ENCODE results near the gene UBE3B.

UBE3B gene

GRCh38 chr12:109566424-109566823 lies 89.0 kb downstream of the UBE3B start:
- peaks cover 37% of the 10 kb centered on the region; the same call in 1 of the 2 replicates for H3K36me3 ChIP-seq (ENCODE audit: insufficient read depth, low read length)

DNA sequence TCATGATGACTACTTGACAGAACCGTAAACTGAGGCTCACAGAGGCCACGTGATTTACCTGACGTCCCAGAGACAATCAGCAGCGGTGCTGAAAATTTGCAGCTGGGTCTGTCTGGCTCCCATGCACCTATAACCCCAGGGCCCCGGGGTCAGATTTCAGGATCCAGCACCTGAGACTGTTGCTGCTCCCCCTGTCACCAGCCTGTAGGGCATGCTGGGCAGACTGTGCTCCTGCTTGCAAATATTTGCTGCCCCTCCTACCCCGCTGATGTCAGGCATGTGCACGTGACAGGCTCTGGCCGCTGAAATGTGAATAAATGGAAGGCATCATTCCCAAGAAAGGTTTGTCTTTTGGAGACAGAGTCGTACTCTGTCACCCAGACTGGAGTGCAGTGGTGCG lies 89.9 kb downstream of the UBE3B start:
- Histone ChIP-seq H3K27me3 (ENCODE audit: insufficient read depth, low read length, poor library complexity, severe bottlenecking) (no peaks in the 10 kb centered on the region), H3K9me3 (ENCODE audit: insufficient read depth, low read depth, low read length) (no peaks in the 10 kb centered on the region), H2AFZ (ENCODE audit: low read length) (no peak overlapping the region), H3K4me1 (ENCODE audit: insufficient read depth, low read length, poor library complexity, severe bottlenecking) (peaks cover 14% of the 10 kb centered on the region), H3K4me2 (ENCODE audit: low read depth, low read length, poor library complexity, severe bottlenecking) (no peak overlapping the region), H3K9me2 (replicated peaks; ENCODE audit: low read depth, low read length) (no peaks in the 10 kb centered on the region), H3F3A (ENCODE audit: low read depth) (no peaks in the 10 kb centered on the region), H3K36me3 (ENCODE audit: insufficient read depth, low read length) (peaks cover 28% of the 10 kb centered on the region; the same call in 1 of the 2 replicates), H3K9ac (ENCODE audit: low read depth, low read length, poor library complexity, severe bottlenecking) (no peak overlapping the region), H4K20me1 (ENCODE audit: insufficient read depth, low read length, poor library complexity, severe bottlenecking) (no peaks in the 10 kb centered on the region), H3K79me2 (ENCODE audit: insufficient read depth, low read length) (peaks cover 17% of the 10 kb centered on the region; the same call in 1 of the 2 replicates), H3K4me3 (ENCODE audit: low read length, poor library complexity, severe bottlenecking) (no peak overlapping the region)
- TF ChIP-seq EZH2phosphoT487 (IDR thresholded peaks at IDR 0.05; ENCODE audit: borderline replicate concordance) = no peak
- TF ChIP-seq, protein P1, sequence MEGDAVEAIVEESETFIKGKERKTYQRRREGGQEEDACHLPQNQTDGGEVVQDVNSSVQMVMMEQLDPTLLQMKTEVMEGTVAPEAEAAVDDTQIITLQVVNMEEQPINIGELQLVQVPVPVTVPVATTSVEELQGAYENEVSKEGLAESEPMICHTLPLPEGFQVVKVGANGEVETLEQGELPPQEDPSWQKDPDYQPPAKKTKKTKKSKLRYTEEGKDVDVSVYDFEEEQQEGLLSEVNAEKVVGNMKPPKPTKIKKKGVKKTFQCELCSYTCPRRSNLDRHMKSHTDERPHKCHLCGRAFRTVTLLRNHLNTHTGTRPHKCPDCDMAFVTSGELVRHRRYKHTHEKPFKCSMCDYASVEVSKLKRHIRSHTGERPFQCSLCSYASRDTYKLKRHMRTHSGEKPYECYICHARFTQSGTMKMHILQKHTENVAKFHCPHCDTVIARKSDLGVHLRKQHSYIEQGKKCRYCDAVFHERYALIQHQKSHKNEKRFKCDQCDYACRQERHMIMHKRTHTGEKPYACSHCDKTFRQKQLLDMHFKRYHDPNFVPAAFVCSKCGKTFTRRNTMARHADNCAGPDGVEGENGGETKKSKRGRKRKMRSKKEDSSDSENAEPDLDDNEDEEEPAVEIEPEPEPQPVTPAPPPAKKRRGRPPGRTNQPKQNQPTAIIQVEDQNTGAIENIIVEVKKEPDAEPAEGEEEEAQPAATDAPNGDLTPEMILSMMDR (conservative IDR thresholded peaks at IDR 0.05; ENCODE audit: low read length) = no peak

More at GRCh38 chr12:109566424-109566823, 89.0 kb downstream of the UBE3B start:
- Histone ChIP-seq H3K79me2 (ENCODE audit: insufficient read depth, low read length) (peaks cover 10% of the 10 kb centered on the region; the same call in 1 of the 2 replicates), H3K9me3 (ENCODE audit: insufficient read depth, low read depth, low read length) (no peaks in the 10 kb centered on the region), H3K4me1 (ENCODE audit: insufficient read depth, low read length, poor library complexity, severe bottlenecking) (peaks cover 7% of the 10 kb centered on the region), H3K9me2 (replicated peaks; ENCODE audit: low read depth, low read length) (no peaks in the 10 kb centered on the region), H3K27me3 (ENCODE audit: insufficient read depth, low read length, poor library complexity, severe bottlenecking) (no peaks in the 10 kb centered on the region), H3K4me2 (ENCODE audit: low read depth, low read length, poor library complexity, severe bottlenecking) (no peak overlapping the region), H3K9ac (ENCODE audit: low read depth, low read length, poor library complexity, severe bottlenecking) (no peak overlapping the region), H2AFZ (ENCODE audit: low read length) (no peak overlapping the region), H3K4me3 (ENCODE audit: low read length, poor library complexity, severe bottlenecking) (no peak overlapping the region), H4K20me1 (ENCODE audit: insufficient read depth, low read length, poor library complexity, severe bottlenecking) (no peaks in the 10 kb centered on the region), H3F3A (ENCODE audit: low read depth) (no peaks in the 10 kb centered on the region)
- TF ChIP-seq, protein P1 (conservative IDR thresholded peaks at IDR 0.05; ENCODE audit: low read length) = no peak
- no peak for TF ChIP-seq EZH2phosphoT487 (IDR thresholded peaks at IDR 0.05; ENCODE audit: borderline replicate concordance)

GRCh38 chr12:109567967-109568366 lies 90.5 kb downstream of the UBE3B start:
- TF ChIP-seq EZH2phosphoT487 (IDR thresholded peaks at IDR 0.05; ENCODE audit: borderline replicate concordance) = no peak
- TF ChIP-seq, protein P1 (conservative IDR thresholded peaks at IDR 0.05; ENCODE audit: low read length) = no peak
- H4K20me1 ChIP-seq (ENCODE audit: insufficient read depth, low read length, poor library complexity, severe bottlenecking) = no peaks in the 10 kb centered on the region
- H3K36me3 ChIP-seq (ENCODE audit: insufficient read depth, low read length) = peaks cover 22% of the 10 kb centered on the region; the same call in 1 of the 2 replicates
- no peak overlapping the region for H2AFZ ChIP-seq (ENCODE audit: low read length)
- no peak overlapping the region for H3K9ac ChIP-seq (ENCODE audit: low read depth, low read length, poor library complexity, severe bottlenecking)
- H3K9me3 ChIP-seq (ENCODE audit: insufficient read depth, low read depth, low read length) = no peaks in the 10 kb centered on the region
- H3K27me3 ChIP-seq (ENCODE audit: insufficient read depth, low read length, poor library complexity, severe bottlenecking) = no peaks in the 10 kb centered on the region
- no peaks in the 10 kb centered on the region for H3F3A ChIP-seq (ENCODE audit: low read depth)
- no peak overlapping the region for H3K4me2 ChIP-seq (ENCODE audit: low read depth, low read length, poor library complexity, severe bottlenecking)
- no peaks in the 10 kb centered on the region for H3K9me2 ChIP-seq (replicated peaks; ENCODE audit: low read depth, low read length)
- no peak overlapping the region for H3K4me3 ChIP-seq (ENCODE audit: low read length, poor library complexity, severe bottlenecking)
- H3K4me1 ChIP-seq (ENCODE audit: insufficient read depth, low read length, poor library complexity, severe bottlenecking) = peaks cover 20% of the 10 kb centered on the region
- H3K79me2 ChIP-seq (ENCODE audit: insufficient read depth, low read length) = peaks cover 24% of the 10 kb centered on the region; the same call in 1 of the 2 replicates
